NCI-H748 (cell line): ENCODE measurements around the gene TRIO.
A peak's percentile ranks its signal among the peaks of the same experiment; 100 is the strongest.

ENCODE experiments used
- DNase-seq: peaks from one replicate; lab custom pipeline; 2025; ENCODE audit not compliant: unreplicated experiment; lab: John Stamatoyannopoulos, UW

The TRIO gene

DNA sequence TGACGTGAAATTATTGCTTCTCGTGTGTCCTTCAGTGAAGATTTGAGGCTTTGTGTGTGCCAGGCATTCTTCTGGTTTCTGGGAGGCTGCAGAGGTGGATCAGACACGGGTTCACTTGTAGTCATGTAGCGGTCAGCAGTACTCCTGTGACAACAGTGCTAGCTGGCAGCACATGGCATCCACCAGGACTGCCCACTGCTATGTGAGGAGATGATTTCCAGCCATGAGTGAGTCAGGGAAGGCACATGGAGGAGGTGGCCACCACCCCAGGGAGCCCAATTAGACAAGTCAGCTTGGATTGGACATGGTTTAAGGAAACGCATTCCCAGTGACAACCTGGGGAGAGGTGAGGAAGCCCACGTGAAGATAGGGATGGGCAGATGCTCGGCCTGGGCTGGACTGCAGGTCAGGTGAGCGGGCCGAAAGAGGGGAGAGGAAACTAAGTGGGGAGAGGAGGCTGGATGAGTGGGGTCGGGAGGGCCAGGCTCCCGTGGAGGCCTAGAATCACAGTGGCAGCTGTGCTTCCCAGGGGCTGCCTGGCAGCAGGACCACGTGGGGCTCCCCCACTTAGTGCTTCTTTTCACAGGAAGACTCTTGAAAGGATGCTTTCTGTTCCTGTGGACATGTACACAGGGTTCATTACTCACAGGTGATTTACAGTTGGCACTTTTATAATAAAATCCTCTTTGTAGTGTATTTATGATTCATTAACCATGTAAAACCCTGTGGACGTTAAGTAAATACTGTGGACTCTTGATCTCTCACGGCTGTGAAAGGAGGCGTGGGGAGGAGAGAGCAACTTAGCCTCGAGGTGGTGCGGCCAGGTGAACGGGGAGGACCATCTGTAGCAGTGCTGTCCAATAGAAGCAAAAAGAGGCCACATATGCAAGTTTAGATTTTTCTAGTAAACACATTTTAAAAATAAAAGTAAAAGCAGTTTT is 358.5 kb downstream of the TRIO start:
- DNase-seq = peak; percentile 99

DNA sequence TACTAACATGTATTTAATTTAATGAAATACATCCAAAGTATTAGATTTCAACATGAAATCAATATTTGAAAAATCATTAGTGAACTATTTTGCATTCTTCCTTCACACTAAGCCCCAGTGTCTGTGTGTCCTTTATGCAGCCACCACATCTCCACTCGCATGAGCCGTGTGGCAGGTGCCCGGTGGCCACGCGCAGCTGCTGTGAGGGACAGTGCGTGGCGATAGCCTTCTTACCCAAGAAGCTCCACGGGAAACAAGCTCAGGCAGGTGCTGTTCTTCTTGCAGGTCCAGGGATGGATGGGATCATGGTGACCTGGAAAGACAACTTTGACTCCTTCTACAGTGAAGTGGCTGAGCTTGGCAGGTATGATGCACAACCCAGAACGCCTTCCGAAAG is 359.1 kb downstream of the TRIO start:
- DNase-seq = peak; percentile 71

DNA sequence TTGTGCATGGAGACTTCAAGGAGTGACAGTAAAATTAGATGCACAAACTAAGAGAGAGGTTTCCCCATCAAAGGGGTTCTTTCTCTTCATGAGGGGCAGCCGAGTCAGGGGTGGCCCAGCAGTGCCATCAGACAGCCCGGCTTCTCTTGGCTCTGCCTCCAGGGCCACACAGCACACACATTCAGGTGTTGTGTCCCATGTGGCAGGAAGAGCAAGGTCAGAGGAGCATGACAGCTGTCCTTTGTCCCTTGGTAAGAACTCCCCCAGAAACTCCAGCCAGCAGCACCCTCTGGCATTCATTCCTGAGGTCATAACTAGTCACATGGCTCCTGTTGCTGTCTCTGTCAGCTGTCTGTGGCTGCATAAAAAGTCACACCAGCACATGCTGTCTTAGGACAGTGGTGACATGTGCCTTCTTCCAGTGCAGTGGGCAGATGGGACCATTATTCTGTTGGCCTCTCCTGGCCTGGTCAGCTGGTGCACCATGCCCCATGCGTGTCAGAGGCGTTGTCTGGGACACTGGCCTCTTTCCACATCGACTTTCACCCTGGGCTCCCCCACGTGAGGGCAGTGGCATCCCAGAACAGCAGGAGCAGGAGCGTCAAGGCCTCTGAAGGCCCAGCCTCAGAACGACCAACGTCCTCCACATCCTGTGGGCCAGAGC is 360.0 kb downstream of the TRIO start:
- no peak for DNase-seq

GRCh38 chr5:14503681-14504331 is 360.7 kb downstream of the TRIO start:
- DNase-seq = no peak

DNA sequence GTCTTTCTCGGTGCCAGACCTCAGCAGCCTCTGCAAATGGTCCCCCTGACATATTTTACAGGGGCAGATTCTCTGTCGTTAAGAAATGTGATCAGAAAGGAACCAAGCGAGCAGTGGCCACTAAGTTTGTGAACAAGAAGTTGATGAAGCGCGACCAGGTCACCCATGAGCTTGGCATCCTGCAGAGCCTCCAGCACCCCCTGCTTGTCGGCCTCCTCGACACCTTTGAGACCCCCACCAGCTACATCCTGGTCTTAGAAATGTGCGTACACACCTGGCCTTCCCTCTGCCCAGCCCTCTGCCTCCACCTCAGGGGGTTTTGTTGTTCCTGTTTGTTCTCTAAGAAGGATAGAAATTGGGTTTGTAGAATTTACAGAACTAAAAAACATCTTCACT is 361.2 kb downstream of the TRIO start:
- DNase-seq = no peak

GRCh38 chr5:14504816-14505215 is 361.7 kb downstream of the TRIO start:
- DNase-seq = no peak

DNA sequence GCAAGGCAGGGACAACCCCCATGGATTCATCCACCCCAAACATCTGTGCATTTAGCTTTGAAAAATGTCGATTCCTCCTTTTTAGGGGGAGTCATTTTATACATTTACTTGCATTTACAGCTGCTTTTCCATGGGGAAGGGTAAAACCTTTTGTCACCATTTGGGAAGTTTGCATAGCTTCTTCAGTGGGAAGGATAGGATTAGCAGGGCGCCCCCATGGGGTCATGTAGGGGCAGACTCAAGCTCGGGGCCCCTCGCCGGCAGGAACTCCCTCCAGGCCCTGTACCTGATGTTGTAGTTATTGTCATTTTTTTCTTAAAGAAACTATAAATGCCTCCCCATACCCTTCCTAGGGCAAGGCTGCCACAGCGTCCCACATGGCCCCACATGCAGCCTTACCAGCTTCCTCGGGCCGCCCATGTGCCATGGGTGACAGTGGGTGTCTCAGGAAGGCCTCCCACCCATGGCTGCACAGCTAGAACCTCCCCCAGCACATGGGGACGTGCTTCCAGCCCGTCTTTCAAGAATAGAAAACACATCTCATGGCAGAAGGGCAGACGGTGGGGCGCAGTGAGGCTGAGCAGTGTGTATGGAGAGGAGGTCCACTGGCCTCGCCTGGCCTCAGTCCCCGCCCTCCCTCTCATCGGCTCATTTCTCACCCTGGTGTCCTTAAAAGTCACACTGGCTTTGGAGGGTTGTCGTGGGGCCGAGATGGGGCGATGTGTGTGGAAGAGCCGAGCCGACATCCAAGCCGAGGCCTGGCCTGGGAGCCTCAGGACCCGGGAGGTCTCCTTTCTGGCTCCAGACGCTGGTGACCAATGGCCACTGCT is 362.4 kb downstream of the TRIO start:
- DNase-seq = no peak

DNA sequence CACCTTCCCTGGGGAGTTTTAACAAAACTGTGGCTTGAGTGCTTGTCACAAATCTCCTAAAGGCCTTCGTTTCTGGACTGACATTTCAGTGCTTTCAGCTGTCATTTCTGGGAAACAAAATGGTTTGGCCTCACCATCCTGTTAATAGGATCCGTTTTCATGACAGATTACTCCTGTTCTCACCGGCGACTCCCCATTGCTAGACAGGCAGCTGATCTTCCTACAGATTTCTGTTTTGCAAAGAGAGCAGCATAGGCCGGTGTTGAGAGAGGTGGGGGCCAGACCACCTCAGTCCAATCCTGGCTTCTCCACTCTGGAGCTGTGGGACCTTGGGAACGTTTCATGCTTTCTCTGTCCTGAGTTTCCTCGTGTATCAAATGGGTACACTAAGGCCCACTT is 363.0 kb downstream of the TRIO start:
- DNase-seq = no peak

DNA sequence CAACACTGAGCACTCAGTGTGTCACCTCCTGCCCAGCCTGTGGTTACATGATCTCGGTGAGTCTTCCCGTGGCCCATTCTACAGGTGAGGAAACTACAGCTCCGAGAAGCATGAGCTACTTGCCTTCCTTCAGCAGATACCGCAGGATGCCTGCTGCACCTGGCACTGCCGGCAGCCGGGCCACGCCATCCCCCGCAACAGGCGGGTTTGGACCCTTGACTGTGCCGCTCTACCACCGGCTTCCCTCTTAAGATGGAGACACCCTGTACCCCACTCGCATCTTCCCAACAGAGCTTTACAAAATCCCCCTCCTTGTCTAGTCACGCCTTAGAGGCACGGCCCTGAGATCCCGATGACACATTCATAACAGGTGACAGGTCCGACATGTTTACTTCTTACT is 363.5 kb downstream of the TRIO start:
- DNase-seq = no peak

DNA sequence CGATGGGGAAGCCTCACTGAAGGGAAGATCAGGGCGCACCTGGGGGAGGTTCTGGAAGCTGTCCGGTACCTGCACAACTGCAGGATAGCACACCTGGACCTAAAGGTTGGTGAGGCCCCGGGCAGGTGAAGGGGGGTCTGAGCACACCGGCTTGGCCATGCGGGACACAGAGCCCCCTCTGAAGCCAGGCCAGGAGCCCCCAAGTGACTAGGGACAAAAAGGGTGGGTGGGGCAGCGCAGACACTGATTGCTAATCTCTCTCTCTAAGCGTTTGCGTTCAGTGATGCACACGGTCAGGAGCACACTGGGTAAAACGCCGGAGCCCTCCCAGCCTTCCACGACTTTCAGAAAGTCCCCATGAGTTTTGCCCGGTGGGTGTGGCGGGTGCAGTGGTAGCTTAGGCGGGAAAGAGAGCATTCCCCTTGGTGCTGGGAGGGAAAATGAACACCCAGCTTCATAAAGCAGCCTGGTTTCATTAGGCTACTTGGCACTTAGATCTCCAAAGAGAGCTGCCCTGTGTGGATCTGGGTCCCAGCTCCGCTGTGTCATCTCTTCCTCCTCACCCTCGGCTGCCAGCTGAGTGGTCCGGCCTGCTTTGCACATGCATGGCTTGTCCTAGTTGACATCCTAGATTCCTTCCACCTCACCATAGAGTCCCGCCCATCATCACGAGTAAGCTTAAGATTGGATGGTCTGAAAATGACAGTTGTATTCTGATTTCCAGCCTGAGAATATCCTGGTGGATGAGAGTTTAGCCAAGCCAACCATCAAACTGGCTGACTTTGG is 364.2 kb downstream of the TRIO start:
- no peak for DNase-seq

- no peak for DNase-seq
Measured at GRCh38 chr5:14508046-14508445, 364.9 kb downstream of the TRIO start.

GRCh38 chr5:14509556-14509955 is 366.4 kb downstream of the TRIO start:
- DNase-seq = no peak

GRCh38 chr5:14510156-14510734 is 367.1 kb downstream of the TRIO start:
- peak; percentile 48 for DNase-seq

- no peak for DNase-seq
Measured at GRCh38 chr5:14510880-14511279, 367.7 kb downstream of the TRIO start.

GRCh38 chr5:14512574-14512973 is 369.4 kb downstream of the TRIO start:
- peak; percentile 89 for DNase-seq

GRCh38 chr5:14513266-14513665 is 370.1 kb downstream of the TRIO start:
- DNase-seq = peak; percentile 80

DNA sequence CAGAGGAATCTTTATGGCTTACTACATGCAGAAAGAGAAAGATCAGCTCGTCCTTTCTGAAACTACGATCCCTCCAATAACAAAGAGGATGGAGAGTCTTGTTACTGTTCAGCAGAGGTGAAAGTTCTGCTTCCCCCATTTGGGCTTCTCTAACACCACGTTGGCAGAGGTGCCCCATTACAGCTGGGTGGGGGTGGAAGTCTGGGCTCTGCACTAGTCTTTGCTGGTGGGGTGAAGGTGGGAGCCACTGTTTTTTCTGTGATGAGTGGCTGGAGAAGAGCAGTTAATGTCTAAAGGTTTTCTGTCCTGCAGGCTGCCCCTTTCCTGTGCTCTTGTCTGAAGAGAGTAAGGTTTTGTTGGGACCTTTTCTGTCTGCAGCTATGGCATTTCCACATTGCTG is 373.8 kb downstream of the TRIO start:
- no peak for DNase-seq

GRCh38 chr5:14518638-14519037 is 375.5 kb downstream of the TRIO start:
- no peak for DNase-seq

- DNase-seq = no peak
Measured at GRCh38 chr5:14521748-14522147, 378.6 kb downstream of the TRIO start.

- DNase-seq = no peak
Measured at GRCh38 chr5:14522721-14523120, 379.6 kb downstream of the TRIO start.
